ENCODE results near the gene NEUROG1.
"Not testable (repeated sequence)": the region's sequence is repeated elsewhere in the genome, so short reads cannot be mapped to it uniquely, and the experiment has no call there.

Gene NEUROG1

DNA sequence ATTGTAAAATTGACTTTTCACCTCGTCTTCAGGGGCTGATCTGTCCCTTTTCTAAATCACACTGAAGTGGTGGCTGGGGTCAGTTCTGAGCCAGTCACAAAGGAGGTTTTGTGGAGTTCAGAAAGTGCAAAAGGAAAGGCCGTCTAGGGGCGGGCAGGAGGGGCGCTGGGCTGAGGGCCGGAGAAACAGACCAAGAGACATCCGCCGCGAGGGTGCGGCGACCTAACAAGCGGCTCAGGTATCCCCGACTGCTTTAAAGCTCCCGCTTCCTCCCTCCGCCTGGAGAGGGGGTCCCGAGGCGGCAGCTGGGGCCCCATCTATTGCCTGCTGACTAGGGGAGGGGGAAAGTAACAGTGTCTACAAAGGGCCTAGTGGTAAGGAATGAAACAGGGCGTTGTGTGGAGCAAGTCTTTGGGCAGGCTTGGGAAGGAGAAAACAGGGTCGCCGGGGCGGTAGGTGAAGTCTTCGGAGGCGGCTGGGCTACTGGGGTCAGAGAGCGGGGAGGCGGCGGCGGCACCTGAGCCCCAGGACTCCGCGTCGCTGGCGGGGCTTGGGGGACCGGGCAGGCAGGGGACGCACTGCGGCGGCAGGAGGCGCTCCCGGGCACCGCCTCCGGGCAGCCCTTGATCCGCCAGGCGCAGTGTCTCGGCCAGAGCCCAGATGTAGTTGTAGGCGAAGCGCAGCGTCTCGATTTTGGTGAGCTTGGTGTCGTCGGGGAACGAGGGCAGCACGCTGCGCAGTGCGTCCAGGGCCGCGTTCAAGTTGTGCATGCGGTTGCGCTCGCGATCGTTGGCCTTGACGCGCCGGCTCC, 950 bp downstream of the NEUROG1 start:
- DNase-seq = no peak

DNA sequence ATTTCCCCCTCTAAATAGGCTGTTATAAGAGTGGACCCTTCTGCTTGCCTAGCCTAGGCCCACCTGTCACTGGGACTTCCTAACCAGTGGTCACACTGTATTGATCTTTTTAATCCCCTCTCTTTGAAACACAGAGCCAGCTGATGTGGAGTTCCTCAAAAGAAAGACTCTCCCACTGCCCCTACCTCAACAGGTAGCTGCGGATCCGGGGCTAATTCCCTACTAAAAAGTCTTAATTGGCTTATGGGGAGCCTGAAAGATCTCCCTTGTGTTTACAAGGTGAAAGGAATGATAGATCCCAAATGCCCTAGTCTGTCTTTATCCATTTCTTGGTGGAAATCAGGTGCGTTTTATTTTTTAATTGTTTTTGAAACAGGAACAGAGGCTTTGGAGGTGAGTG, 2.0 kb downstream of the NEUROG1 start:
- DNase-seq = no peak

DNA sequence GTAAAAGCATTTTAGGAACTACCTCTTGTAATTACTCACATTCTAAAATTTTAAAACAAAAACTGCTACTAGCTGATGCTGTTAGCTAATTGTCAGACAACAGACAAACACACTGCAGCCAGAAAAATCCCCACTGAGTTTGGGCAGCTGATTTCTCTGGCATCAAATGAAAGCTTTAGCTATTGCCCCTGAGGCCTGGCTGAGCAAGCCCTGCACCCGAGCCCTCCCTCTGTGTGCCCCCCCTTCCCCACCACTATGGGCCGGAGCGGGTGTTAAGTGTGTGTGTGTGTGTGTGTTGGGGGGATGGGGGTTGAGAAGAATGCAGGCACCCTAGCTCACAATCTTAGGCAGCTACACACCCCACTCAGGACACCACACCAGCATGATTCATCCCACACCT, 2.4 kb downstream of the NEUROG1 start:
- no peak for DNase-seq

GRCh38 chr5:135529576-135529975, 6.2 kb downstream of the NEUROG1 start:
- DNase-seq = not testable (repeated sequence)

DNA sequence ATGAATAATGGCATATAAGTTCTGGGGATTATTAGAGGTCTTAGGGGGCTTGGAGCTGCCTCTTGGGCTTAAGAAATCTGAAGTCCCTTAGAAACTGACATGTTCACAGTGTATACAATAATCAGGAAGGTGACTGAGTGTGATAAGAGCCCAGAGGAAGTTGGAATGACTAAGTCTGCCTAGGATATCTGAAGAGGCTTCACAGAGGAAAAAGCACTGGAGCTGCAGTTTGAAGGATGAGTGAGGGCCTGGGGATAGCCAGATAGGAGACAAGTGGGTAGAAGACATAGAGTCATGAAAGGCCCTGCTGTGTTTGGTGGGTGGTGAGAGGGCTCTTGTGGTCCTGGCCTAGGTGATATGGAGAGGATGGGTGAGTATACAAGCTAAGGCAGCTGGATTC, 8.8 kb downstream of the NEUROG1 start:
- no peak for DNase-seq

- DNase-seq = no peak
Observed at GRCh38 chr5:135521964-135522363, 13.8 kb downstream of the NEUROG1 start.

- DNase-seq = no peak
Observed at GRCh38 chr5:135517631-135518030, 18.1 kb downstream of the NEUROG1 start.

- DNase-seq = no peak
Observed at GRCh38 chr5:135514116-135514515, 21.6 kb downstream of the NEUROG1 start.

DNA sequence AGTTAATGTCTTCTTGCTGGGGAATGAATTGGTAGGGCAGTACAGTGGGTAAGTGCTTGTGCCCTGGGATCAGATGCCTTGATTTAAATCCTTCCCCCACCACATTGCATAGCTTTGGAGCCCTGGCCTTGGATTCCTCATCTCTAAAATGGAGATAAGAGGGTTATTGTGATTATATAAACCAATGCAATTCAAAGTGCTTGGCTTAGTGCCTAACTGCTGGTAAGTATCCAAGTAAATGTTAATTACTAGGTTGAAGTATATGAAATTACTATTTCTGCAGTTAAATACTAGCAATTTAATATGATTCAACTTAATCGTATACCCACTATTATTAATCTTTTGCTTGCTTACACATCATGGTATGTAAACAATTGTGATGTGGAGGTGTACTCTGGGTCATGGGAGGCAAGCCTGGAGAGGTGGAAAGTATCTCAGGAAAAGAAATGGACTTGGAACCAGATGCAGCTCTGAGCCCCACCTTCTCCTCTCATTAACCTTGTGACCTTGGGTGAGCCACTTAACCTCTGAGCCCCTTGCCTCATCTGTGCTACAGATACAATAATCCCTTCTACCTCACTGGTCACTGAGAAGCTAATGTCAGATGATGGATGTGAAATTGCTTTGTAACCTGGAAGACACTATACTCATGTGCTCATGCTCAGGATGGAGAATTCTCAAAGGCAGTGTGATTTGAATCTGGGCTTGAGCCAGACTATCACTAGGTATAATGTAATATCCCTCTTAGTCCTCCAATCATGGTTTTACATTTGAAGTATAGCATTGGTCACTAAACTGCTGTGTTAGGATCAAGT, 23.8 kb downstream of the NEUROG1 start:
- no peak for DNase-seq

DNA sequence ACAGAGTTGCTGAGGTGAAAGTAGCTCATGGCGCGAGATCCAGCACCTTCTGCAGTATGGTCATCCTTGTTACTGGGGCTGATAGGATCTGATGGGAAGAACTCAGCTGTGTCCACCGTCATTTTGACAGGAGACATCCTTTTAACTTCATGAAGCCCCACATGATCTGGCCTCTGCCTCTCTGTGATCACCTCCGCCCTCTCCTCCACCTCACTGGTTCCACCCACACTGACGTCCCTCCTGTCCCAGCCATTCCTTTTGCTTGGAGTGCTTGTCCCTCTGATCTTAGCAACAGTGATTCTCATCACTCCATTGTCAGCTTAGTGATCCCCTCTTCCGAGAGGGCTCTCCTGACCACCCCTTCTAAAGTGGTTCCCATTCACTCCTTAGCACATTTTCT, 25.8 kb downstream of the NEUROG1 start:
- DNase-seq = no peak

- peak; percentile 26 for DNase-seq
Observed at GRCh38 chr5:135508496-135509005, 27.2 kb downstream of the NEUROG1 start.

- no peak for DNase-seq
Observed at GRCh38 chr5:135505973-135506372, 29.8 kb downstream of the NEUROG1 start.

DNA sequence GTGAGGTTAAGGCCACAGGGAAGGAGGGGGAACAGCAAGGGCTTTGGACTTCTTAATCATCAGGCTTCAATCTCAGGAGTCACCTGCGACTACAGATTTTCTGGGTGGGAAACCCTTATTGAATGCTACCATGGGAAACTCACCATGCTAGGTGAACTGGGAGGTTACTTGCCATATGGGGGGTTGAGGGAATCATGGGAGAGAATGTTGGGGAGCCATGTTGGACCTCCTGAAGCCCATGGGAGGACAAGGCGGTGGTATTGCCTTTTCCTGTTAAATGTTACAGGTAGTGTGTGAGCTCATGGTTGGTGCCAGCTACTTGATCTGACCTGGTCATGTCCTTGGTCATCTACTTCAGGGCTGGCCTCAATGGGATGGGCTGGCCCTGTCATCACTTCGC, 31.4 kb downstream of the NEUROG1 start:
- DNase-seq = no peak

DNA sequence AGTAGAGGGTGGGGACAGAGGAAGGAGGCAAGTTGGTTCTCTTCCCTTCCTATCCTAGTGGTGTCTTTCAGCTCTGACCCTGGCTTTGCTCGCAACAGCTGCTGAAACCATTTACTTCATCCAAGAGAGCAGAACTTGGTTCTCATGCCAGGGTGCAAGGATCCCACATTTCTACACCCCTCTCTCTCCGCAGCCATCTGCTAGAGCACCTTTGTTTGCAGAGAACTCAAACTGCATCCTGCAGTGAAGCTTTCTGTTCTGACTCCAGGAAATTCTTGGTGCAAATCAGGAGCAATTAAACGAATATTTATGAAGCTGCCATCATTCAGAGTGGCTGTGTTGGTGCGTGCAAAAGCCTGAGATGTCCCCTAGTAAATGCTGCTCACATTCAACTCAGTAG, 31.9 kb downstream of the NEUROG1 start:
- no peak for DNase-seq

DNA sequence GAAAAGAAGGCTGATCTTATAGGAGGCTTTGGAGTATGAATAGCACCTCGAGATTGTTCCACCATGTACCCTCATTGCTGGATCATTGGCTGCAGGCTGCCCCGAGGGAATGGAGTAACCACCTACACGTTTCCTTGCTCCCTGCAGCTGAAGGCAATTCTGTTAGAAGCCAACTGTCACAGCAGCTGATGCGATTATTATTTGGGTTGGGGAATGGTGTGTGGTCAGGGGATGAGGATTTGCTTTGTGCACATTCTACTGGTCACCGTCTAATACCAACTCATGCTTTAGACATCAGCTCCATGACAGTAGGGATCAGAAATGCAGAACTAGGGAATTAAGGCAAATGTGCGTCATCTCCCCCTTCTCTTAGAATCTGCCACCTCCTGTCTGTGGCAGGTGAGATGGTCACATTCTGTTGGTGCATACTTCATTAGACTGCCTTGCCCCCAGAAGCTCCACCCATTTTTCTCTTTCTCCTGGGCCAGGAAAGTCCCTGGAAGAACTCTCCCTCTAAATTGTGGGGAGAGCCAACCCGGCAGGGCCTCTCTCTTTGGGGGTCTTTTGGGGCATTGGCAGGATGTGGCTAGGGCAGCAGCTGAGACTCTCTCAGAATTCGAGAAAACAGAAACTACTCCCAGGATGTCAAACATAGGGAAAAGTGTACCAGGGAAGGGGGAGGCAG, 32.8 kb downstream of the NEUROG1 start:
- DNase-seq = no peak

DNA sequence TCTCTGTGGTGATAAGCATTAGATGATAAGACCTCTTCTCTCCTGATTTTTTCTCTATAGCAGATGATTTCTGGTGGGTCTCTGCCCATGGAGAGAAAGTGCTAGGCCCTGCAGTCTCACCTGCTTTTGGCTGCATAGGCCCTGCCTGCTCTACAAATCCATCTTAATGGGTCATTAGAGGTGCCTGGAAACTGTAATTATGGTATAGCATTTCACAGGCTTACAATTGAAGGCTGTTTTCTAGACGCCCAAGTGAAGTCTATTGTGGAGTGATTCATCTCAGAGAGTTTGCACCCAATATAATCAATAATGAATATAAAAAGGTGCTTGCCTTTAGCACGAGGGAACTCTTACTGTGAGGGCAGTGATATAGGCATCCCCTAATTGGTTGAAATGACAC, 33.8 kb downstream of the NEUROG1 start:
- peak; percentile 88 for DNase-seq

GRCh38 chr5:135498637-135498995, 37.1 kb downstream of the NEUROG1 start:
- no peak for DNase-seq

GRCh38 chr5:135497971-135498636, 37.7 kb downstream of the NEUROG1 start:
- DNase-seq = no peak

DNA sequence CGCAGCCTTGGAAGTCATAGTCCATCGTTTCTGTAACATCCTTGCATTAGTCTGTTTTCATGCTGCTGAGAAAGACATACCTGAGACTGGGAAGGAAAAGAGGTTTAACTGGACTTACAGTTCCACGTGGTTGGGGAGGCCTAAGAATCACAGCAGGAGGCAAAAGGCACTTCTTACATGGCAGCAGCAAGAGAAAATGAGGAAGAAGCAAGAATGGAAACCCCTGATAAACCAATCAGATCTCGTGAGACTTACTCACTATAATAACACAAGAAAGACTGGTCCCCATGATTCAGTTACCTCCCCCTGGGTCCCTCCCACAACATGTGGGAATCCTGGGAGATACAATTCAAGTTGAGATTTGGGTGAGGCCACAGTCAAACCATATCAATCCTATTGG, 40.2 kb downstream of the NEUROG1 start:
- not testable (repeated sequence) for DNase-seq

- DNase-seq = no peak
Observed at GRCh38 chr5:135494196-135494595, 41.6 kb downstream of the NEUROG1 start.

DNA sequence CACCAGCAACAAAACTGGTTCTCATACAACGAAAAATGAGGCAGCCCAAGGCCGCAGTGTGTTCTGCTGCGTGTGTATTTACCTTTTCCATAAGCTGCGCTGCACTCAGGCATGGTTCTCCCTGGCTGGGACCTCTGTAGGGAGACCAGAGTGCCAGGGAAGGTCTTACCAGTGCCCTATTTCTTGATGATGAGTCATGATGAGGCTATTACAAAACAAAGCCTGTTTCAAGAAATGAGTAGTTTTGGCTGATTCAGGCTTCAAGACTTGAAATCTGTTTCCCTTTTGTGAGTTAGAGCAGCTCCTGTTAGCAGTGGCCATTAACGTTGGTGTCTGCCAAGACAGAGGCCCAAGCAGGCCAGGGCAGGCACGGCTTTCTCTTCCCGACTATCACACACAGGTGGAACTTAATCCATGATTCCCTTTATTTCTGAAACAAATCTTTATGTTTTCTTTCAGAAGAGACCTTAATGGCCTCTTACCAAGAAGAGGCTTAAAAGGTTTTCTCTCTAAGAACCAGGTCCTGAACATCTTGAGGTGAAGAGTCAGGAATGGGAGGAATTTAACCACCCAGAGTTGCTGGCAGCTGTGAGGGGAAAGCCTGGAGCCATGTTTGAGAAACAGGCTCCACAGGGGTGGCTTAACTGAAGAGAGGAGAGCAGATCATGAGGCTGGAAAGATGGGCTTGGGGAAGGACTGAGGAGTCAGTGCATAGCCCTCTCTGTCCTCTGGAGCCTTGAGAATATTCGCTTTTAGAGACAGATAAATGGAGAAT, 42.2 kb downstream of the NEUROG1 start:
- no peak for DNase-seq

- DNase-seq = no peak
Observed at GRCh38 chr5:135492319-135492626, 43.5 kb downstream of the NEUROG1 start.
